ENCODE measurements around the gene OR2M4. TPM values are rescaled to one million over a fixed set of nuclear protein-coding genes. Genes with fewer than 3 reads are reported as not detected.
"Not testable (repeated sequence)": the region's sequence is repeated elsewhere in the genome, so short reads cannot be mapped to it uniquely, and the experiment has no call there.

The OR2M4 gene
- total and polyA plus RNA-seq, 2 donors (not counting 3 experiments of a cell fraction or from before 2014, with no cell fraction given) = not detected

GRCh38 chr1:248268178-248268577, 37.0 kb downstream of the OR2M4 start:
- Histone ChIP-seq H3K9ac (replicated peaks; ENCODE audit: extremely low read depth, insufficient read depth, low read length) (no peak overlapping the region), H3K36me3 (ENCODE audit: control insufficient read depth in 2 of 2, extremely low read depth in 1 of 2, insufficient read depth in 2 of 2, low read length in 2 of 2) (no peaks in the 10 kb centered on the region), H3K27ac (ENCODE audit: insufficient read depth, low read depth, low read length) (no peak overlapping the region), H3K79me2 (ENCODE audit: control insufficient read depth, insufficient read depth, low read length) (no peaks in the 10 kb centered on the region), H3K27me3 (ENCODE audit: control insufficient read depth in 2 of 2, insufficient read depth in 2 of 2, low read length in 2 of 2) (no peaks in the 10 kb centered on the region), H3K9me1 (replicated peaks; ENCODE audit: control insufficient read depth, extremely low read depth, insufficient read depth, low read length) (no peaks in the 10 kb centered on the region), H3K9me3 (replicated peaks; ENCODE audit: control insufficient read depth, insufficient read depth, low read length) (no peaks in the 10 kb centered on the region), H4K20me1 (replicated peaks; ENCODE audit: control insufficient read depth, extremely low read depth, insufficient read depth, low read length) (no peaks in the 10 kb centered on the region), H3K4me2 (ENCODE audit: insufficient read depth, low read length) (no peak overlapping the region), H2AFZ (ENCODE audit: low read depth, low read length) (no peak overlapping the region), H3K4me3 (replicated peaks in 1 of 3; ENCODE audit: insufficient read depth in 1 of 3, low read depth in 1 of 3, low read length in 3 of 3) (no peak overlapping the region), H3K4me1 (ENCODE audit: control insufficient read depth, extremely low read depth, insufficient read depth, low read length) (no peaks in the 10 kb centered on the region)
- DNase-seq (ENCODE audit: low read depth, low spot score) (no peak), FAIRE-seq (no peak)
- intact Hi-C loops (cut with micrococcal nuclease) = no loop called here
- ChIA-PET CTCF (no interaction called here), POLR2A (no interaction called here)
- TF ChIP-seq JUN (IDR thresholded peaks at IDR 0.05; ENCODE audit: borderline replicate concordance, insufficient read depth, insufficient read length, low read depth) (no peak), POLR2A (IDR thresholded peaks at IDR 0.05; ENCODE audit: low read depth, low read length) (no peak), POLR2AphosphoS5 (IDR thresholded peaks at IDR 0.05; ENCODE audit: insufficient read depth, low read depth, low read length) (no peak), FOS (IDR thresholded peaks at IDR 0.05; ENCODE audit: borderline replicate concordance, insufficient read depth, low read length) (no peak), EZH2 (IDR thresholded peaks at IDR 0.05; ENCODE audit: borderline replicate concordance, low read depth, low read length, severe bottlenecking) (no peak), MYC (IDR thresholded peaks at IDR 0.05; ENCODE audit: low read depth, low read length) (no peak), GATA2 (IDR thresholded peaks at IDR 0.05; ENCODE audit: insufficient read depth, insufficient read length, low read depth, low read length) (no peak)
- TF ChIP-seq, protein P1, sequence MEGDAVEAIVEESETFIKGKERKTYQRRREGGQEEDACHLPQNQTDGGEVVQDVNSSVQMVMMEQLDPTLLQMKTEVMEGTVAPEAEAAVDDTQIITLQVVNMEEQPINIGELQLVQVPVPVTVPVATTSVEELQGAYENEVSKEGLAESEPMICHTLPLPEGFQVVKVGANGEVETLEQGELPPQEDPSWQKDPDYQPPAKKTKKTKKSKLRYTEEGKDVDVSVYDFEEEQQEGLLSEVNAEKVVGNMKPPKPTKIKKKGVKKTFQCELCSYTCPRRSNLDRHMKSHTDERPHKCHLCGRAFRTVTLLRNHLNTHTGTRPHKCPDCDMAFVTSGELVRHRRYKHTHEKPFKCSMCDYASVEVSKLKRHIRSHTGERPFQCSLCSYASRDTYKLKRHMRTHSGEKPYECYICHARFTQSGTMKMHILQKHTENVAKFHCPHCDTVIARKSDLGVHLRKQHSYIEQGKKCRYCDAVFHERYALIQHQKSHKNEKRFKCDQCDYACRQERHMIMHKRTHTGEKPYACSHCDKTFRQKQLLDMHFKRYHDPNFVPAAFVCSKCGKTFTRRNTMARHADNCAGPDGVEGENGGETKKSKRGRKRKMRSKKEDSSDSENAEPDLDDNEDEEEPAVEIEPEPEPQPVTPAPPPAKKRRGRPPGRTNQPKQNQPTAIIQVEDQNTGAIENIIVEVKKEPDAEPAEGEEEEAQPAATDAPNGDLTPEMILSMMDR (IDR thresholded peaks at IDR 0.05; ENCODE audit: extremely low read depth in 1 of 2, insufficient read depth in 1 of 2, low read depth in 1 of 2, low read length in 2 of 2) = no peak
- TF ChIP-seq, protein P2, sequence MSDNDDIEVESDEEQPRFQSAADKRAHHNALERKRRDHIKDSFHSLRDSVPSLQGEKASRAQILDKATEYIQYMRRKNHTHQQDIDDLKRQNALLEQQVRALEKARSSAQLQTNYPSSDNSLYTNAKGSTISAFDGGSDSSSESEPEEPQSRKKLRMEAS (IDR thresholded peaks at IDR 0.05; ENCODE audit: insufficient read depth, insufficient read length) = no peak
- BruUV-seq (replicated peaks) = no TSS peak
- dilution Hi-C loops (cut with MboI; ENCODE audit: extremely low pct_ligation_motif_present, low sequenced_read_pairs) = no loop called here

DNA sequence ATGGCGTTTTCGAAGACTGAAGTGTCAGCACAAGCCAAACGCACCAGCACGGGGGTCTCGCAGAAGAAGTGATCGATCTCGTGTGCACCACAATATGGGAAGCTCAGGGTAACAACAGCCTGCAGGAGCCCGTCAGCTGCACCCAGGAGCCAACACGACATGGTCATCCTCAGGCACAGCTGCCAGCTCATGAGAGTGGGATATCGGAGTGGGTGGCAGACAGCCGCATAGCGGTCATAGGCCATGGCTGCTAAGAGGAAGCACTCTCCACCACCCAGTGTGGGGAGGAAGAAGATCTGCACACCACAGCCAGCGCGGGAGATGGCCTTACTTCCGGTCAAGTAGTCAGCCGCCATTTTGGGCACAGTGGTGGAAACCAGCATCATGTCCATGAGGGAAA, 42.0 kb downstream of the OR2M4 start:
- H3K4me1 ChIP-seq (ENCODE audit: control insufficient read depth, extremely low read depth, insufficient read depth, low read length); CTCF ChIA-PET; intact Hi-C loops (cut with micrococcal nuclease); POLR2A ChIA-PET; BruUV-seq (replicated peaks); H2AFZ ChIP-seq (ENCODE audit: low read depth, low read length); dilution Hi-C loops (cut with MboI; ENCODE audit: extremely low pct_ligation_motif_present, low sequenced_read_pairs); DNase-seq (ENCODE audit: low read depth, low spot score); H3K36me3 ChIP-seq (ENCODE audit: control insufficient read depth in 2 of 2, extremely low read depth in 1 of 2, insufficient read depth in 2 of 2, low read length in 2 of 2); H3K79me2 ChIP-seq (ENCODE audit: control insufficient read depth, insufficient read depth, low read length); H3K27ac ChIP-seq (ENCODE audit: insufficient read depth, low read depth, low read length); H3K4me2 ChIP-seq (ENCODE audit: insufficient read depth, low read length); H3K9me3 ChIP-seq (replicated peaks; ENCODE audit: control insufficient read depth, insufficient read depth, low read length); H4K20me1 ChIP-seq (replicated peaks; ENCODE audit: control insufficient read depth, extremely low read depth, insufficient read depth, low read length); H3K4me3 ChIP-seq (replicated peaks in 1 of 3; ENCODE audit: insufficient read depth in 1 of 3, low read depth in 1 of 3, low read length in 3 of 3); H3K9me1 ChIP-seq (replicated peaks; ENCODE audit: control insufficient read depth, extremely low read depth, insufficient read depth, low read length); FAIRE-seq; H3K9ac ChIP-seq (replicated peaks; ENCODE audit: extremely low read depth, insufficient read depth, low read length); H3K27me3 ChIP-seq (ENCODE audit: control insufficient read depth in 2 of 2, insufficient read depth in 2 of 2, low read length in 2 of 2): not testable (repeated sequence)

All from endothelial cell of umbilical vein (primary cell).